ENCODE results near the gene PCDH1.

Gene PCDH1

GRCh38 chr5:141807732-141808131, 70.5 kb downstream of the PCDH1 start:
- DNase-seq (ENCODE audit: low read depth): no peak

DNA sequence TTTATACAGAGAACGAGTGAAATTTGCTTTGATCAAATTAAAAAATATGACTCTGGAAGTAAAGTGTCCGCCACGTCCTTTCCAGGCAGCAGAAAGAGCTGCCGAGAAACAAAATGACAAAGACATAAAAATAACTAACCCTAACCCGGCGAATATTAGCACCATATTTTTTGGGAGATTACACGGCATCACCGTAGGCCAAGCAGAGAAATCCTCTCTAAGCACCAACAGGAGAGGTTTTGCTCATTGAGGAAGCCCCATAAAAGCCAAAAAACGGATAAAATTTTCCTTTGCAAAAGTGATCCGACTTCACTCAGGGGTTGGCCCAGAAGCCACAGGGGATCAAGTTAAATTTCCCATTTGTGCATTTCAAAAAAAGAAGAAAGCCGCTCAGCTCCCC, 70.9 kb downstream of the PCDH1 start:
- no peak for DNase-seq (ENCODE audit: low read depth)

DNA sequence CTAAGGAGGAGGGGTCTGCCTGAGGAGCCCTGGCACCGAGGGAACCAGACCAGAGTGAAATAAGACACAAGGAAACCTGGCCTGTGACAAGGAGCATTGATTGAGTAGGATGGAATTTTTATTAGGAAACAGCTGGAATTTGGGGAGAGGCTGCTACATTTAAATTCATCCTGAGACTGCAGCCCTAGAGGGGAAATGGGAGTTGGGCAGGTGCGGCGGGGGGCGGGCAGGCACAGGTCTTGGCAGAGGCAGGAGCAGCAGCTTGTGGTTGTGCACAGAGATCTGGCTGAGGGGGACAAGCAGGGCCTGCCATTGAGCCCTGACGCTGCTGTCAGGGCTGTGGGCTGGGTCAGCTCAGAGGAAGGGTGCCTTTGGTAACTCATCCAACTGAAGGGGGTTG, 71.6 kb downstream of the PCDH1 start:
- DNase-seq (ENCODE audit: low read depth): no peak

DNA sequence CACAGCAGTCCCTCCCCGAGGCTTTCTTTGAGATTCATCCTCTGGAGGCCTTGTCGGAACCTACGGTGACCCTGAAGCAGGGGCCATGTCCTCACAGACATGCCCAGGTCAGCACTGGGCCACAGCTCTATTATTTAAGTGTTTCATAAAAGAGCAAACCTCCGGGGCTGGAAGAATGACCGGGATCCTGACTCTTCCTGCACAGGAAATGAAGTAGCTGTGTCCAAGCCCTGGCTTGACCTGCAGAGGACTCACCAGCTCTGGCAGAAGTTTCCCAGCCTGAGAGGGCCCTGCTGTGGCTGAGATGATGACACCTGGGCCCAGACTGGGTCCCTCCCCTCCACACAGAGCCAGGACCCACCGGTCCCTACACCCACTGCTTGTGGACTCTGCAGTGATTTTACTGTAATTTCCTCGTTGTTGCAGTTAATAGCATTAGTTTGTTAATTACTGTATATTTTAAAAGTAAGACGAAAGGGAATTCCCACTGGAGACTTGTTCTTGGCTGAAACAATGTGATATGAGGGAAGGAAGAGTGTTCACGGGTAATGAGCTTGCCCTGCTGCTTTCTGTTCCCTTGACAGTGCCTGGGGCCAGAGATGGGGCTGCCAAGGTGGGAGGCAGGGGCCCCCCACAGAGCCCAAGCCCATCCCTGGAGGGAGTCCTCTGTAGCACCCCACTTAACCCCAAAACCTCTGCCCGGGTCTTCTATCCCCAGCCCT, 72.2 kb downstream of the PCDH1 start:
- DNase-seq (ENCODE audit: low read depth): no peak

DNA sequence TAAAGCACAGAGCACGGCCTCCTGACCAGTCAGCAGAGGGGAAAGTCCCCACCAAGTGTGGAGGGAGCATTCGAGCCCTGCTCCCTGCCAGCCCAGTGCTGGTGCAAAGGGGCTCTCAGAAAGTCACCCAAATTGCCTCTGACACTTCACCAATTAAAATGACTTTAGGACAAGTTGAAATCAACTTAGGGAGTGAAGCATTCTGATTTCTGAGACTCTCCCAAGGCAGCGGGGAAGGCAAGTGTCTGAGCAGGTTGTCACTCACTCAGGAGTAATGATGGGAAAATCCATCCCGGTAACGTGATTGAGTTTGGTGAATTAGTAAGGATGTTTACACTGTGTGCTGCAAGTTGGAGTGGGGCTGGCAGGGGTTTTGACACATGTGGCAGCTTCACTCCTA, 73.7 kb downstream of the PCDH1 start:
- no peak for DNase-seq (ENCODE audit: low read depth)

All from HS-5 (cell line).